Activated T-cell treated with anti-CD3 and anti-CD28 coated beads for 1 hour (primary cell): ENCODE data around the gene C1QTNF8.

Source experiments
- DNase-seq: peaks from one replicate; pipeline ENCODE4 v3.0.0-alpha.2; 2020; ENCODE audit warnings: low read depth

C1QTNF8 gene

GRCh38 chr16:1060416-1061340, 35.4 kb downstream of the C1QTNF8 start:
- DNase-seq: no peak

- no peak for DNase-seq
Measured at GRCh38 chr16:1059310-1059709, 36.7 kb downstream of the C1QTNF8 start.

- DNase-seq: no peak
Measured at GRCh38 chr16:1058216-1058615, 37.8 kb downstream of the C1QTNF8 start.

GRCh38 chr16:1057252-1057932, 38.7 kb downstream of the C1QTNF8 start:
- DNase-seq: peak; percentile 69

- DNase-seq: no peak
Measured at GRCh38 chr16:1056196-1056595, 39.8 kb downstream of the C1QTNF8 start.

GRCh38 chr16:1055557-1055924, 40.5 kb downstream of the C1QTNF8 start:
- no peak for DNase-seq

- DNase-seq: peak; percentile 17
Measured at GRCh38 chr16:1054660-1055556, 41.1 kb downstream of the C1QTNF8 start.

GRCh38 chr16:1053700-1054368, 42.2 kb downstream of the C1QTNF8 start:
- DNase-seq: no peak

GRCh38 chr16:1053121-1053521, 42.9 kb downstream of the C1QTNF8 start:
- DNase-seq: no peak

GRCh38 chr16:1052721-1053120, 43.3 kb downstream of the C1QTNF8 start:
- DNase-seq: no peak

GRCh38 chr16:1051446-1051845, 44.6 kb downstream of the C1QTNF8 start:
- DNase-seq: no peak

GRCh38 chr16:1050921-1051320, 45.1 kb downstream of the C1QTNF8 start:
- DNase-seq: no peak

- no peak for DNase-seq
Measured at GRCh38 chr16:1050516-1050915, 45.5 kb downstream of the C1QTNF8 start.

- no peak for DNase-seq
Measured at GRCh38 chr16:1049976-1050247, 46.1 kb downstream of the C1QTNF8 start.

- no peak for DNase-seq
Measured at GRCh38 chr16:1049113-1049975, 46.7 kb downstream of the C1QTNF8 start.

GRCh38 chr16:1048442-1049112, 47.5 kb downstream of the C1QTNF8 start:
- no peak for DNase-seq

- no peak for DNase-seq
Measured at GRCh38 chr16:1047801-1048200, 48.2 kb downstream of the C1QTNF8 start.

GRCh38 chr16:1047123-1047522, 48.9 kb downstream of the C1QTNF8 start:
- DNase-seq: no peak

GRCh38 chr16:1045993-1046911, 49.8 kb downstream of the C1QTNF8 start:
- DNase-seq: no peak
